ENCODE results near the gene CDA.
"Not testable (repeated sequence)": the region's sequence is repeated elsewhere in the genome, so short reads cannot be mapped to it uniquely, and the experiment has no call there.

Gene CDA

GRCh38 chr1:20604678-20605077 is 15.8 kb downstream of the CDA start:
- DNase-seq (ENCODE audit: low read depth), result peak; percentile 48
- no peak overlapping the region for H3K4me3 ChIP-seq (ENCODE audit: low read length)
- no peak for TF ChIP-seq CTCF (IDR thresholded peaks at IDR 0.05; ENCODE audit: insufficient read depth, low read depth, low read length, missing control alignments)

GRCh38 chr1:20606801-20607570 is 18.1 kb downstream of the CDA start:
- DNase-seq (ENCODE audit: low read depth); H3K4me3 ChIP-seq (ENCODE audit: low read length): not testable (repeated sequence)

- no peak for DNase-seq (ENCODE audit: low read depth)
- no peak for TF ChIP-seq CTCF (IDR thresholded peaks at IDR 0.05; ENCODE audit: insufficient read depth, low read depth, low read length, missing control alignments)
- no peak overlapping the region for H3K4me3 ChIP-seq (ENCODE audit: low read length)
Observed at GRCh38 chr1:20609541-20609940, 20.6 kb downstream of the CDA start.

GRCh38 chr1:20610970-20611369 is 22.1 kb downstream of the CDA start:
- H3K4me3 ChIP-seq (ENCODE audit: low read length), result no peak overlapping the region
- no peak for TF ChIP-seq CTCF (IDR thresholded peaks at IDR 0.05; ENCODE audit: insufficient read depth, low read depth, low read length, missing control alignments)
- DNase-seq (ENCODE audit: low read depth), result no peak

GRCh38 chr1:20611652-20612051 is 22.8 kb downstream of the CDA start:
- no peak overlapping the region for H3K4me3 ChIP-seq (ENCODE audit: low read length)
- TF ChIP-seq CTCF (IDR thresholded peaks at IDR 0.05; ENCODE audit: insufficient read depth, low read depth, low read length, missing control alignments), result no peak
- DNase-seq (ENCODE audit: low read depth), result no peak

GRCh38 chr1:20612221-20612746 is 23.4 kb downstream of the CDA start:
- H3K4me3 ChIP-seq (ENCODE audit: low read length), result no peak overlapping the region
- no peak for TF ChIP-seq CTCF (IDR thresholded peaks at IDR 0.05; ENCODE audit: insufficient read depth, low read depth, low read length, missing control alignments)
- peak; percentile 88 for DNase-seq (ENCODE audit: low read depth)

- DNase-seq (ENCODE audit: low read depth), result no peak
- H3K4me3 ChIP-seq (ENCODE audit: low read length), result no peak overlapping the region
- TF ChIP-seq CTCF (IDR thresholded peaks at IDR 0.05; ENCODE audit: insufficient read depth, low read depth, low read length, missing control alignments), result no peak
Observed at GRCh38 chr1:20614131-20614579, 25.3 kb downstream of the CDA start.

Measured in epithelial cell of esophagus (primary cell).